CD4-positive, alpha-beta memory T cell (primary cell): Measurements from ENCODE around the gene DDX10. TPM values are rescaled to one million over a fixed set of nuclear protein-coding genes. Genes with fewer than 3 reads are reported as not detected.

ENCODE experiments used
- CTCF ChIA-PET: fragments of 350-600 bp; sonication (Branson Sonifier 250); formaldehyde crosslinking; loops from one replicate; lab custom pipeline; 2021; ENCODE audit warnings: inconsistent platforms; ENCODE audit not compliant: partially characterized antibody; lab: Charles Lee
- POLR2A ChIA-PET: fragments of 350-600 bp; sonication (Branson Sonifier 250); formaldehyde crosslinking; loops from one replicate; lab custom pipeline; 2021; ENCODE audit not compliant: partially characterized antibody; lab: Charles Lee
- DNase-seq, 5 donors: peaks; one replicate each; pipeline versions ENCODE4 v3.0.0 to v3.0.0-alpha.2; 2020 to 2022; ENCODE audit warnings: mixed read lengths in 1 of 5
- H3K27ac ChIP-seq: one replicate; pipeline ENCODE4 v1.7.0; 2013; ENCODE audit warnings: low read depth, low read length
- H3K27me3 ChIP-seq: 2 replicates; pipeline ENCODE4 v1.7.0; 2013; ENCODE audit warnings: mild to moderate bottlenecking, low read length, moderate library complexity; ENCODE audit not compliant: insufficient read depth
- H3K36me3 ChIP-seq: 2 replicates; pipeline ENCODE4 v1.7.0; 2013; ENCODE audit warnings: mild to moderate bottlenecking, low read length, moderate library complexity; ENCODE audit not compliant: insufficient read depth
- H3K4me1 ChIP-seq: 2 replicates; pipeline ENCODE4 v1.7.0; 2013; ENCODE audit warnings: mild to moderate bottlenecking, low read length, moderate library complexity; ENCODE audit not compliant: insufficient read depth
- H3K4me3 ChIP-seq, 2 donors: one replicate each; pipeline ENCODE4 v1.7.0; 2013; ENCODE audit warnings: low read length in 2 of 2, mild to moderate bottlenecking in 1 of 2
- H3K9me3 ChIP-seq, 2 donors: one replicate each; pipeline ENCODE4 v1.7.0; 2013; ENCODE audit warnings: low read length in 2 of 2, control low read depth in 1 of 2; ENCODE audit not compliant: control insufficient read depth in 1 of 2
- H3K27ac Mint-ChIP-seq, 7 donors: one replicate each; pipeline ENCODE4 v1.8.0; 2020 to 2021; ENCODE audit warnings: mixed read lengths in 7 of 7, mild to moderate bottlenecking in 6 of 7, inconsistent platforms in 3 of 7, moderate library complexity in 3 of 7
- H3K27me3 Mint-ChIP-seq, 2 donors: one replicate each; pipeline ENCODE4 v1.8.0; 2020 to 2021; ENCODE audit warnings: mixed read lengths in 2 of 2
- H3K36me3 Mint-ChIP-seq, 2 donors: one replicate each; pipeline ENCODE4 v1.8.0; 2020 to 2021; ENCODE audit warnings: mixed read lengths in 2 of 2, inconsistent platforms in 1 of 2, mild to moderate bottlenecking in 1 of 2
- H3K4me1 Mint-ChIP-seq, 4 donors: one replicate each; pipeline ENCODE4 v1.8.0; 2020 to 2021; ENCODE audit warnings: mixed read lengths in 4 of 4, mild to moderate bottlenecking in 1 of 4
- H3K4me3 Mint-ChIP-seq, 8 donors: one replicate each; pipeline ENCODE4 v1.8.0; 2020 to 2021; ENCODE audit warnings: mixed read lengths in 8 of 8, mild to moderate bottlenecking in 7 of 8, moderate library complexity in 6 of 8, inconsistent platforms in 3 of 8
- H3K9me3 Mint-ChIP-seq, 8 donors: one replicate each; pipeline ENCODE4 v1.8.0; 2020 to 2021; ENCODE audit warnings: mixed read lengths in 8 of 8, mild to moderate bottlenecking in 5 of 8, inconsistent platforms in 3 of 8, moderate library complexity in 1 of 8
- intact Hi-C: fragments of 100-400 bp; cut with micrococcal nuclease; formaldehyde crosslinking; loops from one replicate; pipeline ENCODE4 v1.15.1; 2023
- polyA plus RNA-seq, 2 donors: library from polyadenylated mRNA; unstranded; fragments of 300-500 nt; fragmentation: Illumina TruSeq; gene quantifications; one replicate each; pipeline ENCODE4 v1.2.3, GENCODE V29; 2021
- total RNA-seq, 2 experiments: library from RNA; stranded (reverse); gene quantifications; one replicate each; pipeline ENCODE4 v1.2.3, GENCODE V29; 2021

Gene DDX10
- total RNA-seq = 10 to 100 TPM; 17.4 to 18.2 TPM
- polyA plus RNA-seq = 10 to 100 TPM; 15.7 to 16.1 TPM

DNA sequence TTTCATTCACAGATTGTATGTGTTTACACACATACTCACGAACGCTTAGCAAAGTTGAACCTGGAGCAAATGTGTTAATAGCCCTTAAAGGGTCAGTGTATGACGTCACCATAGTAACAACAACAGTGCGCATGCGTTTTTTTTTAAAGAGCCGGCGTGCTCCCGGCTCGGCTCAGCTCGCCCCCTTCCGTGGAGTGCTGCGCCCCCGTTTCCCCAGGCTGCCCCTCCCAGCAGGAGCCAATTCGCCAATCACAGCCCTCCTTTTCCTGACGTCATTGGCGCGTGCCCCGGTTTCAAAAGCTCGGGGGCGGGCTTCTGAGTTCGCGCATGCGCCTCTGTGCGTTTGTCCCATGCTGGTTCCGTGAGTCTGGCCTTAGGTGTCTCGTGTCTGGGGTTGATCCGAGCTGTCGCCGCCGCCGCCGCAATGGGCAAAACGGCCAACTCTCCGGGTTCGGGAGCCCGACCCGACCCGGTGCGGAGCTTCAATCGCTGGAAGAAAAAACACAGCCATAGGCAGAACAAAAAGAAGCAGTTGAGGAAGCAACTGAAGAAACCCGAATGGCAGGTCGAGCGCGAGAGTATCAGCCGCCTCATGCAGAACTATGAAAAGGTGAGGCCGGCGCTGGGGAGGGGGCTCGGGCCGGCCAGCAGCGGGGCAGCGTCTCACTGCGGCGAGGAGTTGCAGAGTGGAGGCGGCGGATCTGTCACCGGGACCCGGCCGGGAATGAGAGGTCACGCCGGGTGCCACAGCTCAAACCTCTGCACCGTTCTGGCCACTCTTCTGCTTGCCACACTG is at the start of gene DDX10:
DDX10 (plus strand) TSS at position 340 of the 796 bp plus-strand sequence; CDS start at position 425, 85 bp downstream.
- intact Hi-C loops = loop anchor here (1.0 to 10.0 kb wide), 7 partner anchors 170 to 1208 kb away; partner anchors contain the start of genes ACAT1, ALKBH8, ATM and C11orf65
- peaks cover 32% of the 10 kb centered on the region for H3K4me1 ChIP-seq
- no peaks in the 10 kb centered on the region for H3K9me3 ChIP-seq
- Mint-ChIP-seq H3K9me3 (peaks cover 0 to 2% (median 0%) of the 10 kb centered on the region in 8 donors), H3K27ac (peak within 1 kb of the TSS; percentile 94 to 100 (median 99)), H3K27me3 (no peaks in the 10 kb centered on the region), H3K36me3 (peaks cover 16 to 22% of the 10 kb centered on the region in 2 donors), H3K4me1 (peaks cover 32 to 56% (median 45%) of the 10 kb centered on the region in 4 donors), H3K4me3 (peak within 1 kb of the TSS; percentile 98 to 100 (median 100))
- no peaks in the 10 kb centered on the region for H3K36me3 ChIP-seq
- CTCF ChIA-PET = interaction anchor here (0.9 to 3.1 kb wide), 9 partner anchors 11 to 748 kb away, joined by 3 to 15 read pairs (median 4); partner anchors contain the start of gene CUL5
- peak; percentile 97 to 99 (median 98) for DNase-seq
- H3K4me3 ChIP-seq = peak within 1 kb of the TSS; percentile 66 to 71
- H3K27me3 ChIP-seq = no peaks in the 10 kb centered on the region
- POLR2A ChIA-PET = interaction anchor here (0.7 to 2.4 kb wide), 5 partner anchors 167 to 656 kb away, joined by 3 to 10 read pairs (median 8); partner anchors contain the start of genes ACAT1, C11orf65, CUL5 and POGLUT3
- peak within 1 kb of the TSS; percentile 64 for H3K27ac ChIP-seq

DNA sequence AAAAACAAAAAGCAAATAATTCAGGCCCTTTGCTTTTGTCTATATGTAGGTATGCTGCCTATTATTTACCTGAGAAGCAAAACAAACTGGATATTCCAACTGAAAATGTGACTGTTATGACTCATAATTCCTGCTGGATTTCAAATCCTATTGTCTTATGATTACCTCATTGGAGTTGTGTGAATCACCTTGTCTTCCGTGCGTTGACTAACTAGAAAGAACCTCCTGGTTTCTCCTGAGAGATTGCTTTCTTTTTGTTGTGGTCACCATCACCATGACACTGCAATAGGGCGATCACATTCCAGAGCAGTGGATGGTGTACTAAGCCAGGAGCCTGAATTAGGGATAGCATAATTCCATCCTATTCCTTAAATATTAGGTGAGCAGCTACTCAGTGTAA is 48.3 kb upstream of the DDX10 start:
- H3K27ac ChIP-seq = no peak overlapping the region
- H3K4me1 ChIP-seq = no peaks in the 10 kb centered on the region
- Mint-ChIP-seq H3K27ac (no peak overlapping the region), H3K27me3 (peaks cover 15 to 18% of the 10 kb centered on the region in 2 donors), H3K36me3 (no peaks in the 10 kb centered on the region), H3K4me3 (no peak overlapping the region), H3K4me1 (peaks cover 0 to 2% (median 0%) of the 10 kb centered on the region in 4 donors), H3K9me3 (no peaks in the 10 kb centered on the region)
- no peak for DNase-seq
- no peaks in the 10 kb centered on the region for H3K9me3 ChIP-seq
- no peak overlapping the region for H3K4me3 ChIP-seq
- intact Hi-C loops = no loop called here
- peaks cover 6% of the 10 kb centered on the region for H3K27me3 ChIP-seq
- CTCF ChIA-PET = no interaction called here
- POLR2A ChIA-PET = no interaction called here
- no peaks in the 10 kb centered on the region for H3K36me3 ChIP-seq

DNA sequence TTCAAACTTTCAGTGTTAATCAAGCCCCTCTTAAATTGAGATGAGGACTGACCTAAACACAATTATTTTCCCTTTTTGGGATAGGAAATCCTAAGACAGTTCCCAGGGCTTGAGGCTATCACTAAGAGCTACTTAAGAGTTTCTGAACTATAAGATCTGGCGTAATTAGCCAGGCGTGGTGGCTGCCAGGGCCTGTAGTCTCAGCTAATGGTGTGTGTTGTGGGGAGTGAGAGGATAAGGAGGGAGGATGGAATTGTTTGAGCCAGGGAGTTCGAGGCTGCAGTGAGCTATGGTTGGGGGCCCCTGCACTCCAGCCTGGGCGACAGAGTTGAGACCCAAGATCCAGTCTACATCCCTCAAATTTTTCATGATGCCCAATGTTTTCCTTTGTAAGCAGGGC is 47.8 kb upstream of the DDX10 start:
- ChIA-PET CTCF (no interaction called here), POLR2A (no interaction called here)
- Mint-ChIP-seq H3K4me1 (peaks cover 0 to 2% (median 0%) of the 10 kb centered on the region in 4 donors), H3K4me3 (no peak overlapping the region), H3K27me3 (peaks cover 17 to 19% of the 10 kb centered on the region in 2 donors), H3K9me3 (no peaks in the 10 kb centered on the region), H3K36me3 (no peaks in the 10 kb centered on the region), H3K27ac (no peak overlapping the region)
- no peaks in the 10 kb centered on the region for H3K4me1 ChIP-seq
- no peak overlapping the region for H3K4me3 ChIP-seq
- no peaks in the 10 kb centered on the region for H3K9me3 ChIP-seq
- DNase-seq = no peak
- no peak overlapping the region for H3K27ac ChIP-seq
- H3K27me3 ChIP-seq = peaks cover 6% of the 10 kb centered on the region
- intact Hi-C loops = no loop called here
- H3K36me3 ChIP-seq = no peaks in the 10 kb centered on the region

DNA sequence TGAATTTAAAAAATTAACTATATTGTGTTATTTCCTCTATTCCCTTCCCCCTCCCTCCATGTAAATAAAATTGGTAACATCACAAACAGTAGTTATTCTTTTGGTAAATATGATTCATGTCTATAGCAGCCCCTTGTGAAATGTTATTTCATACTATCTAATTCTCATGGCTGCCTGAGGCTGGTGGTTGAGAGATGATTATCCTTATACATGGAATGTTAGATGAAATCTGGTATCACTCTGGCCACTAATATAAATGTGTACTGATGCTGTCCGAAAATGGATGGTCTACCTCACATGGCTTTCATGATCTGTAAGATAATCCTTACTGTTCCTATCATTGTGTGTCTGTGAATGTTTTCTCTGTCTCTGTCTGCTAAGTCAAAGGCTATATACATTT is 46.3 kb upstream of the DDX10 start:
- intact Hi-C loops = no loop called here
- POLR2A ChIA-PET = no interaction called here
- H3K4me3 ChIP-seq = no peak overlapping the region

DNA sequence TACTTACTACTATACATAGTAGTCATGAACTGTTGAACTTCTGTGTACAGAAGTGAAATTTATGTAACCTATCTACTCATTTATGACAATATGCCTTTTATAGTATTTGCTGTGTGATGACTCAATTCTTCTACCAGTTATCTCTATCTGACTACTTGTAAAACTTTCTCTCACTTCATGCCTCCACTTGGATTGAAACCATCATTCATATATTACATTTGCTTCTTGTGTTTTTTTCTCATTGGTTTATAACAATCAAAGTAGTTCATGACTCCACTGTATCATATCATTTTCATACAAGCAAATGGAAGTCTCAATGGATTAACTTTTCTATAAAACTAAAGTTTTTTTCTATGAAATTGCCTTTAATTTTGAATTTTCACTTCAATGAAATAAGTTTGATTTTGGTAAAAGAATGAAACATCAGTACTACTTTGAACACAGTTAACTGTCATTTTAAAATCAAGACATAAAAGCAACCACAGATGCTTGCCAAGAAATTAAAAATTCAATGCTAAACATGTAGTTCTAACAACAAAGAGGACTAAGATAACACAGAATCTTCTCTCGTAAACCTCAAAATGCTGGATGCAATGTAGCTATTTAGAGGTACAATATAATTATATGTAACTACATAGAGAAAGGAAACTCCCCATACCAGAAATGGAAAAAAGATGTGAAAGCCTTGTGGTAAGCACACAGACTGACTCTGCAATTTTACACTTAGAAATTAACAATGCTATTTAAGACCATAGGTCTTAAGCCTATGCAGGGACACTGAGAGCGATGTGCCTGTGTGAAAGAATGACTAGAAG is 43.7 kb upstream of the DDX10 start:
- Histone ChIP-seq H3K27me3 (peaks cover 5% of the 10 kb centered on the region), H3K4me1 (no peaks in the 10 kb centered on the region), H3K9me3 (no peaks in the 10 kb centered on the region), H3K27ac (no peak overlapping the region), H3K4me3 (no peak overlapping the region), H3K36me3 (no peaks in the 10 kb centered on the region)
- H3K36me3 Mint-ChIP-seq = no peaks in the 10 kb centered on the region
- no peak for DNase-seq
- H3K4me1 Mint-ChIP-seq = peaks cover 6 to 9% (median 8%) of the 10 kb centered on the region in 4 donors
- H3K27ac Mint-ChIP-seq = peak overlapping the region in 1 of 7 donors; percentile 29
- intact Hi-C loops = no loop called here
- CTCF ChIA-PET = no interaction called here
- H3K27me3 Mint-ChIP-seq = peaks cover 20 to 25% of the 10 kb centered on the region in 2 donors
- POLR2A ChIA-PET = no interaction called here
- H3K4me3 Mint-ChIP-seq = no peak overlapping the region
- H3K9me3 Mint-ChIP-seq = peaks cover 0 to 2% (median 0%) of the 10 kb centered on the region in 8 donors

More for the DNA sequence above, 46.3 kb upstream of the DDX10 start:
- no peaks in the 10 kb centered on the region for H3K9me3 Mint-ChIP-seq
- Histone ChIP-seq H3K27me3 (peaks cover 6% of the 10 kb centered on the region), H3K36me3 (no peaks in the 10 kb centered on the region), H3K4me1 (no peaks in the 10 kb centered on the region), H3K9me3 (no peaks in the 10 kb centered on the region), H3K27ac (no peak overlapping the region)
- no peak for DNase-seq
- peaks cover 15 to 19% of the 10 kb centered on the region in 2 donors for H3K27me3 Mint-ChIP-seq
- no peaks in the 10 kb centered on the region for H3K36me3 Mint-ChIP-seq
- no peak overlapping the region for H3K4me3 Mint-ChIP-seq
- CTCF ChIA-PET = no interaction called here
- peaks cover 0 to 2% (median 0%) of the 10 kb centered on the region in 4 donors for H3K4me1 Mint-ChIP-seq
- H3K27ac Mint-ChIP-seq = no peak overlapping the region

DNA sequence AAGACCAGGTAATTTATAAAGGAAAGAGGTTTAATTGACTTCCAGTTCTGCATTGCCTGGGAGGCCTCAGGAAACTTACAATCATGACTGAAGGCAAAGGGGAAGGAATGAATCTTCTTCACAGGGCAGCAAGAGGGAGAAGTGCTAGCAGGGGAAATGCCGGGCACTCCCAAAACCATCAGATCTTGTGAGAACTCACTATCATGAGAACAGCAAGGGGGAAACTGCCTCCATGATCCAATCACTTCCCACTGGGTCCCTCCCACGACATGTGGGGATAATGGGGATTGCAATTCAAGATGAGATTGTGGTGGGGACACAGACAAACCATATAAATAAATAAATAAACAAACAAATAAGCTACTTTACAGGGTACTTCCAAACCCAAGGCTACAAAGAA is 42.5 kb upstream of the DDX10 start:
- H3K4me3 ChIP-seq = no peak overlapping the region
- H3K4me1 Mint-ChIP-seq = peaks cover 6 to 9% (median 8%) of the 10 kb centered on the region in 4 donors
- CTCF ChIA-PET = no interaction called here
- H3K27ac Mint-ChIP-seq = no peak overlapping the region
- no peaks in the 10 kb centered on the region for H3K9me3 ChIP-seq
- peaks cover 0 to 2% (median 0%) of the 10 kb centered on the region in 8 donors for H3K9me3 Mint-ChIP-seq
- DNase-seq = no peak
- no peaks in the 10 kb centered on the region for H3K4me1 ChIP-seq
- H3K27ac ChIP-seq = no peak overlapping the region
- peaks cover 17% of the 10 kb centered on the region in 2 donors for H3K27me3 Mint-ChIP-seq
- no peaks in the 10 kb centered on the region for H3K36me3 ChIP-seq
- H3K4me3 Mint-ChIP-seq = no peak overlapping the region
- no peaks in the 10 kb centered on the region for H3K27me3 ChIP-seq
- POLR2A ChIA-PET = no interaction called here
- H3K36me3 Mint-ChIP-seq = no peaks in the 10 kb centered on the region
- intact Hi-C loops = no loop called here
